HG02943 (cell line): ENCODE results near the gene SYNE1.

Source experiments
- ATAC-seq: cut with Tn5 transposase; IDR thresholded peaks from one replicate; pipeline ENCODE4 v1.9.1; 2021; ENCODE audit warnings: mild to moderate bottlenecking, low read depth, moderate library complexity; ENCODE audit not compliant: unreplicated experiment

The SYNE1 gene

DNA sequence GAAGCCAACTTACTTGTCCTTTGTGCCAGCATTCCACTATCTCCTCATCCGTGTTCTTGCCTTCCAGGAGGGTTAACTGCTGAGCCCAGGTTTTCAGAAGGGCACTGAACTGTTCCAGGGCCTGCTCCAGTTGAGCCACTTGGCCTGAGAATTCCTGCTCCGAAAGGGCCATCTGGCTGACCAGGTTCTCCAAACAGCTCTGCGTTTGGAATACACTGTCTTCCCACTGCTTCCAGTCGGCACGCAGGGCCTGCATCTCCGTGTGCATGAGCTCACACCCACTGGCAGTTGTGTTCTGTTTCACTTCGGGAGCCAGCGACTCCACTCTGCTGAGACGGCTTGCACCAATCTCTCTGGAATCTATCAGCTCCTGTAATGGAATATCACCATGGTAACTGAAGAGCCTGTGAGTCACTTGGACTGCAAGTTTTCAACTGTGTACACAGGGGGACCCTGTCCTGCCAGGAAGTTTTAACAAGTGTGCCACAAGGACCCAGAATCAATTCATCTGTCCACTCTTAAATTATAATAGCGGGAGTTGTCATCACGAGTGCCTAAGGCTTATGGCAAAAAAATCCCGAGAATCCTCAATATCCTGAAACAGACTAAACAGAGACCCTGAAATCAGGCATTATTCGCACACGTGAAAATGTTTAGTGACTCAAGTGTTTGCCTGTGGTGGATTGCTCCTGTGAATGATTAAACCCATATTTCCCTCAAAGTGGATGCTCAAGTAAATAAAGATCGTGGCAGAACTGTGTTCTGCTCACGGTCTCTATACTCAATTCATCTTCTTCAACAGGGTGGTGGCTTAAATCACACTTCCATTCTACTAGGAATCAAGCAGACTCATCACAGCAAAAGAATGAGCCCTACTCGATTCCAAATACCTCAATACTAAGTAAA is 255.9 kb downstream of the SYNE1 start:
- no peak for ATAC-seq

DNA sequence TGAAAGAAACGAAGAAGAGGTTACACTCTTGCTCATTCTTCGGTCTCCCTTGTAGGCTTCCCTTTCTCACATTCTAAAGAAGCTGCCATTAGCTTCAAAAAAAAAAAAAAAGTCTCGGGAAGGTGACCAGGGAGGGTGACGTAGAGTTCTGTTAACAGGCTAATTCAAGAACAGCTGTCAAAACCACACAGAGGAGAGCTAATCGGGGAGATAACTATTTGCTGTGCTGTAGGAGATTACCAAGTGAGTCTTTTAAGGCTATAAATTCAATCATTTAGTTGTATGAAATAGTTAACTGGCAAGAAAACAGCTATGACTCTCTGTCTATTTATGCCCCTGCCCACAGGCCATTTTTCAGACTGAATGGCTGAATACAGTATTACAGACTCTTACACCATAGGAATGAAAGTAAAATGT is 256.8 kb downstream of the SYNE1 start:
- no peak for ATAC-seq

DNA sequence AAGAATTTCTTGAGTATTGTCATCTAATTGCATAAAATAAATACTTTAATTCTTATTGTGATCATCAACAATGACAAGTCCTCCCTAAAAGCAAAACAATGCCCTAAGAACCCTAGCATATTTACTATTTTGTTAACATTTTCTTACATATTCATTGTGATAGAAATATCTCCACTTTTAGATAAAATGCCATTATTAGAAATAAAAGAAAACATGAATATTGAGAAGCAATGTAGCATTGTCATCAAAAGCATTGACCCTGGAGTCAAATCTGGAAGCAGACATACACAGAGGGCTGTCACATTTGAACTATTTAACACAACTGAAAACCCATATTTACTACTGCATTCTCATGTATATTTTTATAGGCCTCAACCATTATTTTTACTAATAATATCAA is 257.7 kb downstream of the SYNE1 start:
- no peak for ATAC-seq

DNA sequence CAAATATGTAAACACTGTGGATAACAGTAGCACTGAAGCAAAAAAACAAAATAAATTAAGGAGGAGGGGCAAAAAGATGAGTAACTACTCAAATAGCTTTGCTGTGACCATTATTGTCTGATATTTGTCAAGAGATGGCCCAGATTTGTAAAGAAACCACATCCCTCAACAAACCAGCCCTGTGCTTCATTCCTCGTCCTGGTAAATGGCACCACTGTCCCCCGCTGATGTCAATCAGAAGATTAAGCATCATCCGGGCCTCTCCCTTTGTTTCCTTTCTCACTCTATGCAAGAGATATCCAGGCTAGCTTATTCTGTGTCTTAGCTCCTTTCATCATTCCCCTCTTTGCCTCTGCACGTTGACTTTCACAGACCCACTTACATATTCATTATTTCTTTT is 259.0 kb downstream of the SYNE1 start:
- no peak for ATAC-seq

DNA sequence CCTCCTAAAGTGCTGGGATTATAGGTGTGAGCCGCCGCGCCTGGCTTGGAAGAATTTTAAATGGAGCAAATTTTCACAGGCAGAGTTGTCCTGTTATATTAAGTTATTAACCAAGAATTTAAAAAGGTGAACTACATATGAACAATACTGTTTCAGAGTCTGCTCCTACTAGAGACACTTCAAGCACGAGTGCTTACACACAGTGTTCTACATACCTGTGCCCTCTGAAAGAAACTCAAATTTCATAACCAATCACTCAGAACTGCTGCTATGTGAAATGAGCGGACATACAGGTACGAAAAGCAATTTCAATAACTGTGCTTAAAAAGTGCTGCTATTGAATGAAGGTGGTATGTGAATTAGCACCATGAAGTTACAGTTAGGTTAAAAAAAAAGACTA is 262.0 kb downstream of the SYNE1 start:
- ATAC-seq = no peak

DNA sequence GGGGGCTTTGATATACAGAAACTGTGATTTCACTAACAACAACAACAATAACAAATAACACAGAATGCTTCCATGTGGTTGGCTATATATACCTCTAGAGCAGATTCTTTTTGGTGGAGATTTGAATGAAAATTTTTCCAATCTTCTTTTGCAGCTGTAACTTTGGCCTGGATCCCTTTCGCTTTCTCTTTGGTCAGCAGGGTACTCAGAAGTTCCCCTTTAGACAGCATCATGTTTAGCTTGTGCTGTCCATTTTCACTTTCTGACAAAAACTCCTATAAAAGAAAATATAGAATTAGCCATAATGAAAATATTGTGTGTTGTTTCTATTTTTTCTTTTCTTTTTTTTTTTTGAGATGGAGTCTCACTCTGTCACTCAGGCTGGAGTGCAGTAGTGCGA is 264.2 kb downstream of the SYNE1 start:
- no peak for ATAC-seq

DNA sequence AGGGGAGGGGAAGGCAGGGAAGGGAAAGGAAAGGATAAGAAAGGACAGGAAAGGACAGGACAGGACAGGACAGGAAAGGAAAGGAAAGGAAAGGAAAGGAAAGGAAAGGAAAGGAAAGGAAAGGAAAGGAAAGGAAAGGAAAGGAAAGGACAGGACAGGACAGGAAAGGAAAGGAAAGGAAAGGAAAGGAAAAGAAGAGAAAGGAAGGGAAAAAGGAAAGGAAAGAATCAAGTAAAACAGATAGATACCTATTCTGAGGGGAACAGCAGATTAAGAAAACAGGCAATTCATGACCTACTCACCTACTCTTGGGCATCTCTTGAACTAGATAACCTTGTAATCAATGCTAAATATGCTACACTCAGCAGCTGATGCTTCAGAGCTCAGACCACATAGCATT is 265.4 kb downstream of the SYNE1 start:
- no peak for ATAC-seq

DNA sequence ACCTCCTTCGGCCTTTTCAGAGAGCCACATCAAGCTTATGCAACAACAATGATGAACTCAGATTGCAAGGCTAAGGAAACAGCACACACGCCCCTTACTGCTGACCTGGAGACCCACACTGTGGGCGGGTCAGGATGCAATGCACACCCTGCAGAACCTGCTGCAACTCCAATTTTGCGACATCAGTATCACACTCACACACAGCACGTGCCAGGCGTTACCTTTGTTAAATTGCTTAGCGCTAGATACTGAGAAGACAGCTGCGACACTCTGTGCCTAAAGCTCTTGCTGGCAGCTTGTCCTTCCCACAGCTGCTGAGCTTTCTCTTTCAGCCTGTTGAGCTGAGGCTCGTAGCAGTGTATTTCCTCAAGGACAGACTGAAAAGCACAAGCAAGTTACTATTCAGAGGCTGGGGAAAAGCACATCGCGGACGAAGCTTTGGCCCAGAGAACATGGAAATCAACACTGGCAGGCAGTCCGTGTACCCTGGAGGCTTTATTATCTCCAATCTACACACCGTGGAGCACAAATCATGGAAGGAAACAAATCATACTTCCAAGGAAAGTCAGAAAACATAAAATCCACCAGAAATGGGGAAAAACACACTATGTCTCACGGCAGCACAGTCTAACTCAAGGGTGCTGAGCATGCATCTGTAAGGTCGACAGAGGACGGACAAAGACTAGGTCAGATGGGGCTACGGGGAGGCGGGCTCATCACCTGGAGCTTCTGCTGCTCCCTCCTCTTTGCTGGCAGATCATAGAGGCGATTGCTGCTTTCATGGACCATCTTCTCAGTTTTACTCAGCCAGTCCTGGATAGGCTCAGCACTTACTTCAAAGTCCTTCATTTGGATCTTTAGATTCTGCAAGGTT is 268.2 kb downstream of the SYNE1 start:
- ATAC-seq = no peak

DNA sequence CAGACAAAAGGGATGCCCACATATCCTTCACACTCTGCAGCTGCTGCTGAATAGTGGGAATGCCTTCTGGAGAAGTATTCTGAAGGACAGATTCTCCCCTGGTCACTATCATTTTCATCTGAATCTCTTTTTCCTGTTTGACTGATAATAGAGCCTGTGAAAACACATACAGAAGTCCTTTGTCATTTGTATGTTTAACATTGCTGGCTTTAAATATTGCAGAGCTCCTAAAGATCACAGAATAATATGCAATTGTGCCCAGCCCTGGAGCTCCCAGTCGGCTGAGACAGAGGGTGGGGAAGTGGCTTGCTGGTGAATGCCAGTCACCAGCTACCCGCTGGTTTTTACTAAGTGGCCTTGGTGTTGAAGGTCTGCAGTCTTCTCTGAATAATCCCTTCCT is 272.3 kb downstream of the SYNE1 start:
- ATAC-seq = no peak

DNA sequence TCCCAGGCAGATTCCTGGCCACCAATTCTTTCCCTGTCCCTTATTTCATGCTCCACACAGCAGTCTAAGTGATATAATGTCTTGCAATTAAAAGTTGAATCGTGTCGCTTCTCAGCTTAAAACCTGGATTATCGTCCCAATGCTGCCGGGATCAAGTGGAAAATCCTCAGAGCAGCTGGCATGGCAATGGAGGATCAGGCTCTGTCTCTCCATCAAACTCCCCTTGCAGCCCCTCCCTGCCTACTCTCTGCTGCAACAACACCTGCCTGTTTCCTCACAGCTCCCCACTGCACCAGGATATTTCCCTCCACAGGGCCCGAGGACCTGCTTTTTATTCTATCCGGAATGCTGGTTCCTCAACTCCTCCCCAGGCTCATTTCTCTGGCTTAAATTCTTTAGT is 277.1 kb downstream of the SYNE1 start:
- no peak for ATAC-seq

DNA sequence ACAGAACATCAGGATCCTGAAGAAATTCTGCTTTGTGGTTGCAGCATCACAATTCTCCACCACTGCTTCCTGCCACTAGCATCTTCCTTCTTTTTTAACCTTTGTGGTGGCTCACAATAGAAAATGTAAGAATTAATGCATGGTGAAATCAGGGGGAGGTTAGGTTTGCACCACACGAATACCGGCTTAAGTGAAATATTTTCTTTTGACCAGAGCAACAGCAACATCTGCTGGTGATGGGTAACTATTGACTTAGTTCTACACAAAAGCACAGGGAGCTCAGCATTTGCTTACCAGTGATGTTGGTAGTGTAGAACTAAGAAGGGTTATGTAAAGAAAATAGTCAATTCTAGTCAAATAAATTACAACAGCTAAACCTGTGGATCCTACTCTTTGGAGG is 280.5 kb downstream of the SYNE1 start:
- no peak for ATAC-seq

DNA sequence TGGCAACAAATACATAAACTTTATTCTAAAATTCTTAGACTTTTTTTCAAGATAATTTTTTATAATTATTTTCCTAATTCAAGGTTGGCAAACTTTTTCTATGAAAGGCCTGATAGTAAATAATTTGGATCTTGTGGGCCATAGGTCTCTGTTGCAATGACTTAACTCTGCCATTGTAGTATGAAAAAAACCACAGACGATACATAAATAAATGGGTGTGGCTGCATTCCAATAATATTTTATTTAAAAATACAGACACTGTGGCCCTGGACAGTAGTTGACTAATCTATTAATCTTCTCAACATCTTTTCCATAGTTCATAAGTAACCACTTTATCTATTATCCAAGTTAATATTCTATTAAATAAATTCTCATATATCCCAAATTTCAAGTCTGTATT is 281.1 kb downstream of the SYNE1 start:
- ATAC-seq = no peak

DNA sequence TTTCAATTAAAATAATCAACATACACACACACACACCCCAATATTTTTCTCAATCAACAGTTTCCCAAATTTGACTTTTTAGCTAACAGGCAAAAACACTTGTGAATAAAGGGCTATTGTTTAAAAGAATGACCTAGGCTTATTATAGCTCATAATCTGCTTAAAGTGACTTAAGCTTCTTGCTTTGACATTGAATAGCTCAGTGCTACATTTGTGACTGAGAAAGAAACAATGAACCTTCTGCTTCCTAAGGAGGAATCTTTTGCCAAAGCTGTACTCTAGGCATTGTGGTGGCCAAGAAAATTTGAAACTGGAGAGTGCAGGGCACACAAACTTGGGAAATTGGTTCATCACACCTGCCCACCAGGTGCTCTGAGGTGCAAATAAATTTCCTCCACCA is 282.0 kb downstream of the SYNE1 start:
- no peak for ATAC-seq

DNA sequence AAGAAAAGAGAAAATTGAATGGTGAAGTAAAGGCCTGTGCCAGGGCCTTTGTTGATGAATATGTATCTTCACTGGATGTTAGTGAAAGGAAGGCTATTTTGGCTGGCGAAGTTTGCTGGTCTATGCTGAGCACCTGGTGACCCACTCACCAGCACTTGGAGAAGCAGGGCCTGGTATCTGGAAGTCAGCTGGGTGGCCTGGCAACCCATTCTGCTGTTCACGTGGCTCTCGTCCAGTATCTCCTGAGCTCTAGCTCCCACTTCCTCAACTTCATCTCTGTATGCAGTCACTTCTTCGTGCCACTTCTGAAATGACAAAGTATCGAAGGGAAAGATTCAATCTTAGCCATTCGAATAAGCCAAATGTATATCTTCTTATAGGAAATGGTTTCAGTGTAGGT is 283.7 kb downstream of the SYNE1 start:
- ATAC-seq = no peak

DNA sequence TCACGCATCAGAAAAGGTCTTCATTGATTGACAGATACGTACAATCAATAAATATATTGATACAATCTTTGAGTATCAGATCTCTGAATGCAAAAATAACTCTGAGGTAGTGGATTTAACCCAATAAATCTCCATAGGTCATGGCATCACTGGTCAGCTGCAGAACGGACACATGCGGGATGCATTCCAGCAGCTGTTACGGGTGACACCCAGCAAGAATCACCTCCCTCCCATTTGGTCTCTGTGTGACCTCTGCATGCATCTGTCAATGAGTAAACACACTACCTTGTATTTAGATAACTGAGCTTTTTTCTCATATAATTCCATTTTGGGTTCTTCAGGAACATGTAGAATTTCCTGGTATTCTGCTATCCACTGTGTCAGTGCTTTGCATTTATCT is 285.4 kb downstream of the SYNE1 start:
- ATAC-seq = no peak

DNA sequence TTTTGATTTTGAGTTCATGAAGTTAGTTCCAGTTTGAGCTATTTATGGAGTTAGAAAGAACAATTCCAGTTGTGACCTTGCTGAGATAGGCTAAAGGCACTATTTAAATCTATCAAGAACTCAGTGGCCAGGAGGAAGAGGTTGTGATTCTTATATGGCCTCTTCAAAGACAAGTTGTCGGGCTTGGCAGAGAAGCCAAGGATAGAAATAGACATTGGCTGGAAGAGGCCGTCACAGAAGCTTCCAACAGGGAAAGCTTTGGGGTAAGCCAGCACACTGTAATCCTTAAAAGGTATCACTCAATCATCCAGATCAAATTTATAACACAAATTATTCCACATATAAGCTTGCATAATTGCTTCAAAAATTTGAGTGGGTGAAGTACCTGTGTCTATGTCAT is 286.1 kb downstream of the SYNE1 start:
- no peak for ATAC-seq

DNA sequence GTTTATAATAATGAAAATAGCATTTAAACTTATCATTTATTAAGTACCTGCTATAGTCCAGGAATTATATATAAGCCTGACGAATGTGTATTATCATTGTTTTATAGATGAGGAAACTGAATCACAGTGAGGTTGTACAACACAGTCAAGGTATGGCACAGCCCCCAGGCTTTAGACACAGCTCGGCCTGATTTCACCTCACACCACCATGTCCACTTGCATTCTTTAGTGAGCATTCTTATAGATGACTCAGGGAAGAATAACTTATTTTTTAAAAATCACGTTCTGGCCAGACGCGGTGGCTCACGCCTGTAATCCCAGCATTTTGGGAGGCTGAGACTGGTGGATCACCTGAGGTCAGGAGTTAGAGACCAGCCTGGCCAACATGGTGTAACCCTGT is 289.0 kb downstream of the SYNE1 start:
- ATAC-seq = no peak

DNA sequence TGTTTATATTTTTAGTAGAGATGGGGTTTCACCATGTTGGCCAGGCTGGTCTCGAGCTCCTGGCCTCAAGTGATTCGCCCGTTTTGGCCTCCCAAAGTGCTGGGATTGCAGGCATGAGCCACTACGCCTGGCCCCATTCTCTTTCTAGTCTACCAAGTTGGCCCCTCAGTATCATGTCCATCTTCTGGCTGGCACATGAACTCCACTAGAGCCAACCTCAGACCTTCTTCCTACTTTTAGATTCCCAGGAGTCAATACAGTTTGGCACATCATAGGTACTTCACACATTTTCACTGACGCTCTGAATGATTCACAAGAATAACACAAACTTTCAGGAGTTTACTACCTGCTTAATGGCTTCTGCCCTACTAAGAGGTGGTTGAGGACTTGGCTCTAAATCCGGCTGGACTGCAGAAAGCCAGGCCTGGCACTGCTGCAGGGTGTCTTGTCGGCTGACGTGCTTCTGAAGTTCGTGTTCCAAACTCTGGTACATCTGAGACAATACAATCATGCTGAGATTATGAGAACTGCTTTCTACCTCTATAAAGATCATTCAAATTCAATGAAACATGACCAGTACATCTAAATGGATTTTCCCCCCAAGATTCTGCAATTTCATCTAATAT is 293.3 kb downstream of the SYNE1 start:
- ATAC-seq = no peak

DNA sequence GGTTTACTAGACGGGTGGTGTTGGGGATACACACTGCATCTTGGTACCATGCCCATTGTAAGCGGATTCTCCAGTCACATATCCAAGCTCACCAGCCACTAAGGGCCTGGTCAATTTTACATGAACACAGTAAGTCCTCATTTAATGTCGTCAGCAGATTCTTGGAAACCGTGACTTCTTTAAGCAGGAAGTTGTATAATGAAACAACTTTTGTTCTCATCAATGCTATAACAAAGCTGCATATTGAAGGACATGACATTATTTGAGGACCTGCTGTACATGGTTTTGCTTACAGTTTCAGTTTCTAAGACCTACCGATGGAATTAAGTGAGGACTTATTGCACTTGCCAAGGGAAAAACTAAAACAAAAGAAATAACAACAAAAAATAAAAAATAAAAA is 295.6 kb downstream of the SYNE1 start:
- ATAC-seq = no peak

DNA sequence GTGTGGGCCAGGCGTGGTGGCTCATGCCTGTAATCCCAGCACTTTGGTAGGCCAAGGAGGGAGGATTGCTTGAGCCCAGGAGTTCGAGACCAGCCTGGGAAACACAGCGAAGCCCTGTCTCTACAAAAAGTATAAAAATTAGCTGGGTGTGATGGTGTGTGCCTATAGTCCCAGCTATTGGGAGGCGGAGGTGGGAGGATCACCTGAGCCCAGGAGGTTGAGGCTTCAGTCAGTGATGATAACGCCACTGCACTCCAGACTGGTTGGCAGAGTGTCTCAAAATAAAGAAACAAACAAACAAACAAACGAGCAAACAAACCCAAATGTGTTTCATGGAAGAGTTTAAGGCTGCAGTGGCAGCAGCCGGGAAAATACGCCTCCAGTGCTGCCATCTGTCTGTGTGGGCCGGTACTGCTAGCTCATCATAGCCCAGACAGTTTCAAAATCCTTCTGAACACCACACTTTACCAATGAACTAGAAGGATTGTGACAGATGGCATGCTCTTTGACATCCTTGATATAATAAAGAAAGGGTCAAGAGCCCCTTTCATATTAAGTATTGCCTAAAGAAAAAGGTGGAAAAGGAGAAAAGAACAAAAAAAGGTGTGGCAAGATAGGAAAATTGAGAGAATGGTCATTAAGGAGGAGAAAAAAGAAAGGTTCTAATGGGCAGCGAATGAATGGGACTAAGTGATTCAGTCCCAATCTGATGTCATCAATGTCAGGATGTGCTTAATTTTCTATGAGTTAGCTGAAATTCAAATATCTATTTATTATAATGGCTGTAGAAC is 298.6 kb downstream of the SYNE1 start:
- ATAC-seq = peak; percentile 82
